Neural progenitor cell (in vitro differentiated cells): ENCODE results near the gene CACNG5.

Source experiments
- EZH2 ChIP-seq: fragments of 200-600 bp; sonication (generic); IDR thresholded peaks from 2 replicates; pipeline ENCODE4 v1.6.1; 2017; ENCODE audit warnings: antibody characterized with exemption, mild to moderate bottlenecking, moderate library complexity
- EZH2phosphoT487 ChIP-seq: fragments of 200-600 bp; sonication (generic); IDR thresholded peaks from 2 replicates; pipeline ENCODE4 v1.6.1; 2017; ENCODE audit warnings: antibody characterized with exemption
- TF ChIP-seq, protein P1 (sequence below): fragments of 200-600 bp; sonication (generic); IDR thresholded peaks from 2 replicates; pipeline ENCODE4 v1.5.1; 2017; ENCODE audit warnings: antibody characterized with exemption, mild to moderate bottlenecking

DNA sequence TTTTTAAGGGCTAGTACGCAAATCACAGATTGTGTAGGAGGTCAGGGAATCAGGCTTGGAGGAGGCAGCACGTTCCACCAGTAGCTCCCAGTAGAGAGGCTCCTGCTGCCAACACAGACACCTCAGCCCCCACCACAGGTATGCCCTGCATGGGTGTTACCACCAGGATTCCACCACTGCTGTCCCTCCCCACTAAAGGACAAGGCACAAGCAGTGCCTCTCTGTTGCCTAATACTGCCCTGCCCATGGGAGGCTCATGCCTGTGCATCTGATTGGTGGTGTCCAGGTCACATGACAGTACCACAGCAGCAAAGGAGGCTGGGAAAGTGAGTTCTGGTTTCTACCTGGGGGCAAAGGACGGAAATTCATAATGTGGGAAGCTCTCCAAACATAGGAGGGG lies 96.0 kb downstream of the CACNG5 start:
- no peak for TF ChIP-seq EZH2phosphoT487
- no peak for TF ChIP-seq EZH2
- TF ChIP-seq, protein P1, sequence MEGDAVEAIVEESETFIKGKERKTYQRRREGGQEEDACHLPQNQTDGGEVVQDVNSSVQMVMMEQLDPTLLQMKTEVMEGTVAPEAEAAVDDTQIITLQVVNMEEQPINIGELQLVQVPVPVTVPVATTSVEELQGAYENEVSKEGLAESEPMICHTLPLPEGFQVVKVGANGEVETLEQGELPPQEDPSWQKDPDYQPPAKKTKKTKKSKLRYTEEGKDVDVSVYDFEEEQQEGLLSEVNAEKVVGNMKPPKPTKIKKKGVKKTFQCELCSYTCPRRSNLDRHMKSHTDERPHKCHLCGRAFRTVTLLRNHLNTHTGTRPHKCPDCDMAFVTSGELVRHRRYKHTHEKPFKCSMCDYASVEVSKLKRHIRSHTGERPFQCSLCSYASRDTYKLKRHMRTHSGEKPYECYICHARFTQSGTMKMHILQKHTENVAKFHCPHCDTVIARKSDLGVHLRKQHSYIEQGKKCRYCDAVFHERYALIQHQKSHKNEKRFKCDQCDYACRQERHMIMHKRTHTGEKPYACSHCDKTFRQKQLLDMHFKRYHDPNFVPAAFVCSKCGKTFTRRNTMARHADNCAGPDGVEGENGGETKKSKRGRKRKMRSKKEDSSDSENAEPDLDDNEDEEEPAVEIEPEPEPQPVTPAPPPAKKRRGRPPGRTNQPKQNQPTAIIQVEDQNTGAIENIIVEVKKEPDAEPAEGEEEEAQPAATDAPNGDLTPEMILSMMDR, result no peak
